Sigmoid colon (tissue), 7 donors: ENCODE results near the gene LNPEP. TPM values are rescaled to one million over a fixed set of nuclear protein-coding genes. Genes with fewer than 3 reads are reported as not detected.

ENCODE experiments used
- DNase-seq: peaks from one replicate; pipeline ENCODE4 v3.0.0-alpha.2; 2019
- H3K27ac ChIP-seq, 4 donors: fragments of 200-600 bp; sonication (generic); one replicate each; pipeline ENCODE4 v1.5.1; 2016 to 2019; ENCODE audit warnings: mild to moderate bottlenecking in 1 of 4
- H3K27me3 ChIP-seq, 3 donors: fragments of 200-600 bp; sonication (generic); one replicate each; pipeline ENCODE4 v1.5.1; 2019; ENCODE audit warnings: mild to moderate bottlenecking in 1 of 3
- H3K36me3 ChIP-seq, 4 donors: fragments of 200-600 bp; sonication (generic); one replicate each; pipeline ENCODE4 v1.5.1; 2016 to 2019
- H3K4me1 ChIP-seq, 4 donors: fragments of 200-600 bp; sonication (generic); one replicate each; pipeline ENCODE4 v1.5.1; 2017 to 2019
- H3K4me3 ChIP-seq, 4 donors: fragments of 200-600 bp; sonication (generic); one replicate each; pipeline ENCODE4 v1.5.1; 2017 to 2019; ENCODE audit warnings: mild to moderate bottlenecking in 2 of 4, moderate library complexity in 1 of 4
- H3K9me3 ChIP-seq, 4 donors: fragments of 200-600 bp in 3 of 4; sonication (generic) in 3 of 4; one replicate each; pipeline versions ENCODE4 v1.5.1 to v1.6.1; 2013 to 2019
- CTCF ChIP-seq, 4 experiments: fragments of 450-650 bp in 3 of 4; fragments of 200-600 bp in 1 of 4; IDR thresholded peaks; one replicate each; pipeline ENCODE4 v1.5.1; 2016 to 2019; ENCODE audit warnings: antibody characterized with exemption in 4 of 4, mild to moderate bottlenecking in 3 of 4, moderate library complexity in 2 of 4
- EP300 ChIP-seq, 4 donors: sonication (generic); formaldehyde crosslinking; IDR thresholded peaks; one replicate each; pipeline ENCODE4 v1.6.1; 2017; ENCODE audit warnings: antibody characterized with exemption in 4 of 4
- POLR2A ChIP-seq, 2 donors: fragments of 450-650 bp; IDR thresholded peaks; one replicate each; pipeline ENCODE4 v1.6.1; 2016; ENCODE audit warnings: antibody characterized with exemption in 2 of 2, mild to moderate bottlenecking in 2 of 2, moderate library complexity in 2 of 2
- POLR2AphosphoS5 ChIP-seq, 4 donors: sonication (generic); formaldehyde crosslinking; IDR thresholded peaks; one replicate each; pipeline ENCODE4 v1.6.1; 2017; ENCODE audit warnings: antibody characterized with exemption in 4 of 4
- WGBS, 2 donors: extraction: QIAGEN DNeasy Blood & Tissue Kit; methylation state at CpG; one replicate each; pipeline ENCODE4 v1.1.7; 2013; 5-methylcytosine and 5-hydroxymethylcytosine counted together
- intact Hi-C: fragments of 100-400 bp; cut with DNase I; formaldehyde crosslinking; loops from one replicate; pipeline ENCODE4 v1.15.1; 2023
- polyA plus RNA-seq, 3 donors: library from polyadenylated mRNA; stranded (reverse); fragments of 200-250 nt; gene quantifications; one replicate each; pipeline ENCODE4 v1.2.3, GENCODE V29; 2013
- total RNA-seq, 4 donors: library from RNA; depleted of rRNA; stranded (reverse); fragments of >200 nt; gene quantifications; one replicate each; pipeline ENCODE4 v1.1.0, GENCODE V29; 2016
- donor health status: healthy with polysubstance abuse.
- donor health status: Bipolar disorder and iron deficiency.
- donor health status: healthy.

Gene LNPEP
- total and polyA plus RNA-seq, 7 donors, result 1.4 to 68.1 (median 45.2) TPM

- Histone ChIP-seq H3K9me3 (no peaks in the 10 kb centered on the region), H3K4me3 (no peak overlapping the region), H3K27ac (peak overlapping the region in 1 of 4 donors; percentile 51), H3K27me3 (no peaks in the 10 kb centered on the region), H3K36me3 (peaks cover 0 to 23% (median 4%) of the 10 kb centered on the region in 4 donors), H3K4me1 (peaks cover 0 to 34% (median 20%) of the 10 kb centered on the region in 4 donors)
- WGBS, 2 donors, result 85 to 90% methylated on average over 5 of the region's 5 CpGs
- TF ChIP-seq POLR2A (IDR thresholded peaks at IDR 0.05), result no peak
- TF ChIP-seq POLR2AphosphoS5 (IDR thresholded peaks at IDR 0.05), result no peak
- no peak for TF ChIP-seq EP300 (IDR thresholded peaks at IDR 0.05)
- TF ChIP-seq CTCF (IDR thresholded peaks at IDR 0.05), result no peak
- no peak for DNase-seq
- intact Hi-C loops, result loop anchor here (10.0 kb wide), 1 partner anchor 224 kb away; no protein-coding TSS in a partner anchor
These were observed 43.1 kb downstream of the LNPEP start for GRCh38 chr5:96978812-96979449.

- peak in 1 of 4 donors; percentile 14 for TF ChIP-seq POLR2AphosphoS5 (IDR thresholded peaks at IDR 0.05)
- TF ChIP-seq EP300 (IDR thresholded peaks at IDR 0.05), result no peak
- no peak for TF ChIP-seq POLR2A (IDR thresholded peaks at IDR 0.05)
- TF ChIP-seq CTCF (IDR thresholded peaks at IDR 0.05), result no peak
- DNase-seq, result no peak
- Histone ChIP-seq H3K4me1 (peaks cover 0 to 25% (median 7%) of the 10 kb centered on the region in 4 donors), H3K27ac (peak overlapping the region in 2 of 4 donors; percentile 32 to 61), H3K9me3 (no peaks in the 10 kb centered on the region), H3K27me3 (no peaks in the 10 kb centered on the region), H3K36me3 (peaks cover 0 to 36% (median 2%) of the 10 kb centered on the region in 4 donors), H3K4me3 (no peak overlapping the region)
- intact Hi-C loops, result loop anchor here (5.0 to 10.0 kb wide), 2 partner anchors 47 to 110 kb away; partner anchors contain the start of genes ERAP2 and LNPEP
- WGBS, 2 donors, result 2 to 30% methylated on average over 1 of the region's 1 CpG
These were observed 48.8 kb downstream of the LNPEP start for GRCh38 chr5:96984506-96985192.

- Histone ChIP-seq H3K36me3 (peaks cover 0 to 32% (median 0%) of the 10 kb centered on the region in 4 donors), H3K4me1 (peaks cover 0 to 25% (median 7%) of the 10 kb centered on the region in 4 donors), H3K27me3 (no peaks in the 10 kb centered on the region), H3K27ac (no peak overlapping the region), H3K4me3 (no peak overlapping the region), H3K9me3 (no peaks in the 10 kb centered on the region)
- TF ChIP-seq POLR2AphosphoS5 (IDR thresholded peaks at IDR 0.05) (no peak), CTCF (IDR thresholded peaks at IDR 0.05) (no peak), POLR2A (IDR thresholded peaks at IDR 0.05) (no peak), EP300 (IDR thresholded peaks at IDR 0.05) (no peak)
- no peak for DNase-seq
- intact Hi-C loops, result loop anchor here (10.0 kb wide), 1 partner anchor 112 kb away; the partner anchor contains the start of gene ERAP2
- WGBS, 2 donors, result 89 to 93% methylated on average over 3 of the region's 3 CpGs
These were observed 50.6 kb downstream of the LNPEP start for GRCh38 chr5:96986450-96986849.

GRCh38 chr5:96990102-96990501, 54.2 kb downstream of the LNPEP start:
- Histone ChIP-seq H3K36me3 (peaks cover 0 to 49% (median 10%) of the 10 kb centered on the region in 4 donors), H3K27ac (no peak overlapping the region), H3K4me1 (peaks cover 0 to 3% (median 0%) of the 10 kb centered on the region in 4 donors), H3K4me3 (no peak overlapping the region), H3K9me3 (no peaks in the 10 kb centered on the region), H3K27me3 (no peaks in the 10 kb centered on the region)
- no peak for TF ChIP-seq POLR2A (IDR thresholded peaks at IDR 0.05)
- TF ChIP-seq EP300 (IDR thresholded peaks at IDR 0.05), result no peak
- TF ChIP-seq CTCF (IDR thresholded peaks at IDR 0.05), result no peak
- no peak for TF ChIP-seq POLR2AphosphoS5 (IDR thresholded peaks at IDR 0.05)
- WGBS, 2 donors, result 88 to 95% methylated on average over 4 of the region's 4 CpGs
- no peak for DNase-seq
- intact Hi-C loops, result no loop called here
